Heart right ventricle (tissue), 16 donors: Measurements from ENCODE around the gene PRDM11. TPM values are rescaled to one million over a fixed set of nuclear protein-coding genes. Genes with fewer than 3 reads are reported as not detected.

Experiments used
- ATAC-seq, 8 donors: fragments of 200-7000 bp; cut with Tn5 transposase; one replicate each; pipeline ENCODE4 v1.9.1; 2020; ENCODE audit warnings: mild to moderate bottlenecking in 8 of 8, moderate library complexity in 8 of 8, moderate number of reproducible peaks in 1 of 8
- DNase-seq, 2 donors: peaks; one replicate each; pipeline ENCODE4 v3.0.0-alpha.2; 2020
- H3K27ac ChIP-seq, 10 donors: fragments of 200-600 bp; sonication (generic) in 2 of 10; one replicate each; pipeline versions ENCODE4 v1.5.0 to v1.8.0; 2020 to 2022; ENCODE audit warnings: mild to moderate bottlenecking in 3 of 10
- H3K27me3 ChIP-seq, 7 donors: fragments of 200-600 bp; one replicate each; pipeline ENCODE4 v1.8.0; 2021 to 2022; ENCODE audit warnings: mild to moderate bottlenecking in 2 of 7
- H3K36me3 ChIP-seq, 9 donors: fragments of 200-600 bp; sonication (generic) in 1 of 9; one replicate each; pipeline versions ENCODE4 v1.5.0 to v1.8.0; 2020 to 2022; ENCODE audit warnings: mild to moderate bottlenecking in 2 of 9
- H3K4me1 ChIP-seq, 9 donors: fragments of 200-600 bp; sonication (generic) in 1 of 9; one replicate each; pipeline versions ENCODE4 v1.5.0 to v1.8.0; 2020 to 2022; ENCODE audit warnings: mild to moderate bottlenecking in 4 of 9
- H3K4me3 ChIP-seq, 10 donors: fragments of 200-600 bp; sonication (generic) in 2 of 10; one replicate each; pipeline versions ENCODE4 v1.5.0 to v1.8.0; 2020 to 2022; ENCODE audit warnings: mild to moderate bottlenecking in 7 of 10, moderate library complexity in 2 of 10
- H3K9me3 ChIP-seq, 11 donors: fragments of 200-600 bp in 10 of 11; sonication (generic) in 2 of 11; one replicate each; pipeline versions ENCODE4 v1.5.0 to v1.8.0; 2013 to 2022; ENCODE audit warnings: mild to moderate bottlenecking in 2 of 11, control low read depth in 1 of 11, moderate library complexity in 1 of 11
- CTCF ChIP-seq, 9 donors: fragments of 200-600 bp; sonication (generic) in 2 of 9; IDR thresholded peaks; one replicate each; pipeline versions ENCODE4 v1.5.0 to v1.8.0; 2021 to 2022; ENCODE audit warnings: antibody characterized with exemption in 9 of 9, mild to moderate bottlenecking in 5 of 9, moderate library complexity in 1 of 9
- WGBS, 2 donors: extraction: QIAGEN DNeasy Blood & Tissue Kit; methylation state at CpG; one replicate each; pipeline ENCODE4 v1.1.7; 2013; ENCODE audit warnings: inconsistent platforms in 1 of 2; 5-methylcytosine and 5-hydroxymethylcytosine counted together
- intact Hi-C, 10 donors: fragments of 100-400 bp; cut with DNase I; formaldehyde crosslinking; loops; one replicate each; pipeline versions ENCODE4 v1.11.1 to v1.14.2; 2022
- polyA plus RNA-seq, 2 donors: library from polyadenylated mRNA; stranded (reverse); fragments of 200-250 nt; gene quantifications; one replicate each; pipeline ENCODE4 v1.2.3, GENCODE V29; 2013
- total RNA-seq, 10 donors: library from RNA; stranded (reverse); fragmentation: NEBNext Ultra II Directional in 3 of 10; extraction: Animal tissue kit (Norgen Biotek cat#: 25700) in 3 of 10; gene quantifications; one replicate each; pipeline versions ENCODE4 v1.2.1 to v1.2.4, GENCODE V29; 2021 to 2023
- donor health status: Arrhythmogenic right ventricular cardiomyopathy.
- donor health status: ischemic (EF 13 %, LVEDD 7.1; RV severe dilation, severe dysfunction).
- donor health status: healthy with polysubstance abuse.
- donor health status: DM: no; HTN: yes; CAD: no.
- donor health status: DM: no; HTN: no; CAD: no.
- donor health status: ischemic (EF 25% LVEDD 6.9; RV normal size, moderate dysfunction).
- donor health status: ischemic (EF 25% LVEDD 5.7; RV mildly dilated, moderate dysfunction).
- donor health status: healthy.
- donor health status: DM: yes; HTN: yes; CAD: no.
- donor health status: Ischemic cardiomyopathy.
- donor health status: ischemic (EF 35%, LVEDD 5.7; RV mildly dilated, moderate dysfunction).
- donor health status: nonischemic (EF 11% LVEDD 7.7; RV severe dilation, severe dysfunction).
- donor health status: DM: yes; HTN: yes; CAD: no.
- donor health status: PGD.
- donor health status: ischemic (EF 29% LVEDD 5.4; RV normal size, mild dysfunction).
- donor health status: nonischemic (EF 23%, LVEDD 6.1; RV moderate dilation, normal function).

The PRDM11 gene
- total and polyA plus RNA-seq, 12 donors = 4.6 to 22.0 (median 14.8) TPM

GRCh38 chr11:45165806-45166603, 19.6 kb downstream of the PRDM11 start:
- Histone ChIP-seq H3K4me1 (peaks cover 16 to 75% (median 43%) of the 10 kb centered on the region in 9 donors), H3K36me3 (no peaks in the 10 kb centered on the region), H3K9me3 (no peaks in the 10 kb centered on the region), H3K27ac (no peak overlapping the region), H3K27me3 (no peaks in the 10 kb centered on the region), H3K4me3 (no peak overlapping the region)
- ATAC-seq (no peak), DNase-seq (no peak)
- intact Hi-C loops = no loop called here
- 89 to 90% methylated on average over 5 of the region's 5 CpGs for WGBS, 2 donors
- TF ChIP-seq CTCF (IDR thresholded peaks at IDR 0.05) = no peak

GRCh38 chr11:45166604-45166897, 20.1 kb downstream of the PRDM11 start:
- TF ChIP-seq CTCF (IDR thresholded peaks at IDR 0.05) = no peak
- Histone ChIP-seq H3K4me1 (peaks cover 11 to 69% (median 37%) of the 10 kb centered on the region in 9 donors), H3K4me3 (no peak overlapping the region), H3K27ac (no peak overlapping the region), H3K9me3 (no peaks in the 10 kb centered on the region), H3K27me3 (no peaks in the 10 kb centered on the region), H3K36me3 (no peaks in the 10 kb centered on the region)
- 78 to 82% methylated on average over 4 of the region's 4 CpGs for WGBS, 2 donors
- DNase-seq = no peak
- intact Hi-C loops = no loop called here
- no peak for ATAC-seq

GRCh38 chr11:45167283-45167682, 20.8 kb downstream of the PRDM11 start:
- no peak for ATAC-seq
- peaks cover 4 to 62% (median 30%) of the 10 kb centered on the region in 9 donors for H3K4me1 ChIP-seq
- intact Hi-C loops = no loop called here
- no peak overlapping the region for H3K27ac ChIP-seq
- WGBS, 2 donors = 83 to 88% methylated on average over 2 of the region's 2 CpGs
- no peak for TF ChIP-seq CTCF (IDR thresholded peaks at IDR 0.05)
- no peaks in the 10 kb centered on the region for H3K36me3 ChIP-seq
- H3K9me3 ChIP-seq = no peaks in the 10 kb centered on the region
- no peaks in the 10 kb centered on the region for H3K27me3 ChIP-seq
- no peak for DNase-seq
- H3K4me3 ChIP-seq = no peak overlapping the region

- Histone ChIP-seq H3K4me1 (peaks cover 4 to 50% (median 23%) of the 10 kb centered on the region in 9 donors), H3K36me3 (no peaks in the 10 kb centered on the region), H3K4me3 (no peak overlapping the region), H3K27ac (no peak overlapping the region), H3K9me3 (no peaks in the 10 kb centered on the region), H3K27me3 (no peaks in the 10 kb centered on the region)
- intact Hi-C loops = no loop called here
- DNase-seq = no peak
- no peak for TF ChIP-seq CTCF (IDR thresholded peaks at IDR 0.05)
- WGBS, 2 donors = 64 to 66% methylated on average over 10 of the region's 10 CpGs
- ATAC-seq = peak in 1 of 8 donors; percentile 15
Observed at GRCh38 chr11:45168366-45169130, 22.1 kb downstream of the PRDM11 start.
